Measurements from ENCODE around the gene WDTC1.

WDTC1 gene

GRCh38 chr1:27335506-27336422 lies 101.3 kb downstream of the WDTC1 start:
- no peak for DNase-seq (ENCODE audit: low spot score)

GRCh38 chr1:27336756-27337155 lies 102.3 kb downstream of the WDTC1 start:
- DNase-seq (ENCODE audit: low spot score), result no peak

- DNase-seq (ENCODE audit: low spot score), result no peak
Observed at GRCh38 chr1:27338751-27339150, 104.3 kb downstream of the WDTC1 start.

- DNase-seq (ENCODE audit: low spot score), result no peak
Observed at GRCh38 chr1:27339213-27339612, 104.8 kb downstream of the WDTC1 start.

- DNase-seq (ENCODE audit: low spot score), result peak; percentile 65
Observed at GRCh38 chr1:27341525-27342252, 107.3 kb downstream of the WDTC1 start, which contains the start of gene SYTL1. TSS of gene SYTL1 (plus strand) at chr1:27342022. CDS start at chr1:27345335, 3,313 bp downstream.

GRCh38 chr1:27342391-27342777 lies 108.0 kb downstream of the WDTC1 start:
- no peak for DNase-seq (ENCODE audit: low spot score)

GRCh38 chr1:27342778-27343638 lies 108.6 kb downstream of the WDTC1 start:
- DNase-seq (ENCODE audit: low spot score), result no peak

- DNase-seq (ENCODE audit: low spot score), result no peak
Observed at GRCh38 chr1:27343639-27344025, 109.2 kb downstream of the WDTC1 start.

GRCh38 chr1:27345272-27345671 lies 110.8 kb downstream of the WDTC1 start:
- DNase-seq (ENCODE audit: low spot score), result no peak

- DNase-seq (ENCODE audit: low spot score), result no peak
Observed at GRCh38 chr1:27346357-27346756, 111.9 kb downstream of the WDTC1 start.

GRCh38 chr1:27346991-27347624 lies 112.7 kb downstream of the WDTC1 start:
- DNase-seq (ENCODE audit: low spot score), result no peak

GRCh38 chr1:27348861-27349783 lies 114.7 kb downstream of the WDTC1 start:
- DNase-seq (ENCODE audit: low spot score), result peak; percentile 60

GRCh38 chr1:27349784-27350662 lies 115.6 kb downstream of the WDTC1 start:
- DNase-seq (ENCODE audit: low spot score), result peak; percentile 89

GRCh38 chr1:27350663-27351540 lies 116.5 kb downstream of the WDTC1 start:
- DNase-seq (ENCODE audit: low spot score), result no peak

GRCh38 chr1:27351541-27352107 lies 117.2 kb downstream of the WDTC1 start:
- DNase-seq (ENCODE audit: low spot score), result no peak

GRCh38 chr1:27353166-27353565 lies 118.7 kb downstream of the WDTC1 start:
- no peak for DNase-seq (ENCODE audit: low spot score)

GRCh38 chr1:27353629-27354028 lies 119.2 kb downstream of the WDTC1 start:
- no peak for DNase-seq (ENCODE audit: low spot score)

GRCh38 chr1:27355683-27356082 lies 121.3 kb downstream of the WDTC1 start:
- no peak for DNase-seq (ENCODE audit: low spot score)

Data from RKO (cell line).